Liver (tissue), 3 donors: ENCODE results near the gene MYO5C.

ENCODE experiments used
- FOXA1 ChIP-seq: IDR thresholded peaks from 2 replicates; pipeline ENCODE4 v1.6.1; 2016; ENCODE audit warnings: antibody characterized with exemption
- RXRA ChIP-seq, 2 donors: IDR thresholded peaks; 2 replicates each; pipeline ENCODE4 v1.6.1; 2017 to 2018; ENCODE audit warnings: antibody characterized with exemption in 2 of 2, mild to moderate bottlenecking in 1 of 2
- TF ChIP-seq, protein P1 (sequence below): fragments of 150-350 bp; IDR thresholded peaks from 2 replicates; pipeline ENCODE4 v1.5.1; 2017; ENCODE audit warnings: improper control_type of control experiment, low read depth, low read length; ENCODE audit not compliant: missing input control
- TF ChIP-seq, protein P2 (sequence below): IDR thresholded peaks from 2 replicates; pipeline ENCODE4 v1.6.1; 2016; ENCODE audit warnings: antibody characterized with exemption
- TF ChIP-seq, protein P3 (sequence below): IDR thresholded peaks from 2 replicates; pipeline ENCODE4 v1.6.1; 2016; ENCODE audit warnings: antibody characterized with exemption
- donor health status: healthy.
- donor health status: healthy.

DNA sequence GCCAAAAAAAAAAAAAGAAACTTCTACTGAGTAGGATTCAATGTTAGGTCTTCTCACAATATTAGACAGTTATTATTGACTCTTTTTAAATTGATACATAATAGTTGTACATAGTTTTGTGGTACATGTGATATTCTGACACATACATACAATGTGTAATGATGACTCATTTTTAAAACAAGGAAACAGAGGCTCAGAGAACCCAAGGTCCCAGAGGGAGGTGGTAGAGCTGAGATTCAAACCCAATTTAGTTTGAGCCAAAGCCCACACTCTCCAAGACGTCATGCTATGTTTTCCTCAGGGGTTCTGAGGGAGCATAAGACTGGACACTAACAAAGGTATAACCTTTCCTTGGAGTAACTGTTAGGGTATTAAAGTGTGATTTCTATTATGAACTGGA, 40.6 kb downstream of the MYO5C start:
- TF ChIP-seq, protein P1, sequence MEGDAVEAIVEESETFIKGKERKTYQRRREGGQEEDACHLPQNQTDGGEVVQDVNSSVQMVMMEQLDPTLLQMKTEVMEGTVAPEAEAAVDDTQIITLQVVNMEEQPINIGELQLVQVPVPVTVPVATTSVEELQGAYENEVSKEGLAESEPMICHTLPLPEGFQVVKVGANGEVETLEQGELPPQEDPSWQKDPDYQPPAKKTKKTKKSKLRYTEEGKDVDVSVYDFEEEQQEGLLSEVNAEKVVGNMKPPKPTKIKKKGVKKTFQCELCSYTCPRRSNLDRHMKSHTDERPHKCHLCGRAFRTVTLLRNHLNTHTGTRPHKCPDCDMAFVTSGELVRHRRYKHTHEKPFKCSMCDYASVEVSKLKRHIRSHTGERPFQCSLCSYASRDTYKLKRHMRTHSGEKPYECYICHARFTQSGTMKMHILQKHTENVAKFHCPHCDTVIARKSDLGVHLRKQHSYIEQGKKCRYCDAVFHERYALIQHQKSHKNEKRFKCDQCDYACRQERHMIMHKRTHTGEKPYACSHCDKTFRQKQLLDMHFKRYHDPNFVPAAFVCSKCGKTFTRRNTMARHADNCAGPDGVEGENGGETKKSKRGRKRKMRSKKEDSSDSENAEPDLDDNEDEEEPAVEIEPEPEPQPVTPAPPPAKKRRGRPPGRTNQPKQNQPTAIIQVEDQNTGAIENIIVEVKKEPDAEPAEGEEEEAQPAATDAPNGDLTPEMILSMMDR, result no peak
- no peak for TF ChIP-seq RXRA (IDR thresholded peaks at IDR 0.05)
- TF ChIP-seq, protein P2, sequence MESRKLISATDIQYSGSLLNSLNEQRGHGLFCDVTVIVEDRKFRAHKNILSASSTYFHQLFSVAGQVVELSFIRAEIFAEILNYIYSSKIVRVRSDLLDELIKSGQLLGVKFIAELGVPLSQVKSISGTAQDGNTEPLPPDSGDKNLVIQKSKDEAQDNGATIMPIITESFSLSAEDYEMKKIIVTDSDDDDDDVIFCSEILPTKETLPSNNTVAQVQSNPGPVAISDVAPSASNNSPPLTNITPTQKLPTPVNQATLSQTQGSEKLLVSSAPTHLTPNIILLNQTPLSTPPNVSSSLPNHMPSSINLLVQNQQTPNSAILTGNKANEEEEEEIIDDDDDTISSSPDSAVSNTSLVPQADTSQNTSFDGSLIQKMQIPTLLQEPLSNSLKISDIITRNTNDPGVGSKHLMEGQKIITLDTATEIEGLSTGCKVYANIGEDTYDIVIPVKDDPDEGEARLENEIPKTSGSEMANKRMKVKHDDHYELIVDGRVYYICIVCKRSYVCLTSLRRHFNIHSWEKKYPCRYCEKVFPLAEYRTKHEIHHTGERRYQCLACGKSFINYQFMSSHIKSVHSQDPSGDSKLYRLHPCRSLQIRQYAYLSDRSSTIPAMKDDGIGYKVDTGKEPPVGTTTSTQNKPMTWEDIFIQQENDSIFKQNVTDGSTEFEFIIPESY, result no peak
- TF ChIP-seq, protein P3, sequence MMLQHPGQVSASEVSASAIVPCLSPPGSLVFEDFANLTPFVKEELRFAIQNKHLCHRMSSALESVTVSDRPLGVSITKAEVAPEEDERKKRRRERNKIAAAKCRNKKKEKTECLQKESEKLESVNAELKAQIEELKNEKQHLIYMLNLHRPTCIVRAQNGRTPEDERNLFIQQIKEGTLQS, result no peak
- TF ChIP-seq FOXA1, result no peak
